Fibroblast of the conjunctiva (primary cell): ENCODE data around the gene SPC25.
"Not testable (repeated sequence)": the region's sequence is repeated elsewhere in the genome, so short reads cannot be mapped to it uniquely, and the experiment has no call there.

Source experiments
- DNase-seq: peaks from one replicate; pipeline ENCODE4 v3.0.0-alpha.2; 2010; ENCODE audit warnings: low read depth

The SPC25 gene

GRCh38 chr2:168901003-168901402 lies 10.8 kb upstream of the SPC25 start, which contains the start of gene G6PC2:
Gene G6PC2, plus strand, starts transcription at chr2:168901291. Its CDS starts 41 bp downstream, at chr2:168901332.
- no peak for DNase-seq

- no peak for DNase-seq
Measured at GRCh38 chr2:168897449-168897848, 7.2 kb upstream of the SPC25 start.

DNA sequence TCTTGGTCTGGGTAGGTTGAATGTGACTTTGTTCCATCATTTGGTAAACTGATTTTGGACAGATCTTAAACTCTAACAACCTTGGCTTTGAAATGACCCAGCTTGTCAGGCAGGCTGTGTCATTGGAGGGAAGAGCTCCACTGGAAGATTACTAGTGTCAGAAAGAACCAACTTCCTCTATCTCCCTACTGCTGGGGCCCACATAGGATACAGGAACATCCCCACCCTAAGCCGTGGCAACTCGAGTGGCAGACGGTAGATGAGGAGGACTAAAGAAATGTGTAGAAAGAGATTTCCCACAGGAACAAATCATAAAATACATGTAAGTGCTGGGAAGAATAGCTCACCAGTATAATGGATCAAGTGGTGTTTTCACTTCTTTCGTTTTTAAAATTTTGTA lies 6.6 kb upstream of the SPC25 start:
- DNase-seq, result no peak

GRCh38 chr2:168895771-168896170 lies 5.5 kb upstream of the SPC25 start:
- no peak for DNase-seq

GRCh38 chr2:168894720-168895119 lies 4.5 kb upstream of the SPC25 start:
- no peak for DNase-seq

- no peak for DNase-seq
Measured at GRCh38 chr2:168894101-168894500, 3.9 kb upstream of the SPC25 start.

DNA sequence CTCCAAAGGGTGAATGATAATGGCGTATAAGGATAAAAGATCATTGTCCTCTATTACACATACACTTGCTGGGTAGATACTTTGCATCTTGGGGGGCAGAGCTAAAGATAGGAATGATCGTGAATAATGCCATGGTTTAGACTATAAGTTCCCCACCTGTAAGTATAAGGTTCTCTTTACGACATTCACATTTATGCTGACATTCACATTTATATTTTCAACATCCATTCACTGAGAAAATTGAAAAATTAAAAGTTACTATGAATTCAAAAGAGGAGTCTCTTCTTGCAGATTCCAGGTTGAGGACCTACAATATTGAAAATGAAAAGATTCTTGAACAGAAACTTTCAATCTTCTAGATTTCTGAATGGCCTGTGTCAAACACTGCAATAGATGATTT lies 2.1 kb upstream of the SPC25 start:
- DNase-seq, result no peak

DNA sequence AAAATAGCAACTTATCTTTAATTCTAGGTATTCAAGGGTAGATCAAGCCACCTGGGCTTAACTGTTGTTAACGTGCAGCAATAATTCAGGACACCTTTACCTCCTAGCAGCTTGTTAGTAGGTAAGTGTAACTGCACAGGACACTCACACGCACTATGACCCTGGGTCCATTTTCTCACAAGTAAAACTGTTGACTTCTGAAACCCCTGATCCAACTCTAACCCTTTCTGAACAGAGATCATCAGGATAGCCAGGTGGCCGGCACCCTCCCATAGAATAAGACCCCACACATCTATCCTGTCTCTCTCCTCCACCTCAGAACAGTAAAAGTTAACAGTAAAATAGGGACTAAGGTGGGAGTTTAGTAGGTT lies 610 bp downstream of the SPC25 start:
- DNase-seq, result no peak

GRCh38 chr2:168884975-168885374 lies 5.3 kb downstream of the SPC25 start:
- no peak for DNase-seq

DNA sequence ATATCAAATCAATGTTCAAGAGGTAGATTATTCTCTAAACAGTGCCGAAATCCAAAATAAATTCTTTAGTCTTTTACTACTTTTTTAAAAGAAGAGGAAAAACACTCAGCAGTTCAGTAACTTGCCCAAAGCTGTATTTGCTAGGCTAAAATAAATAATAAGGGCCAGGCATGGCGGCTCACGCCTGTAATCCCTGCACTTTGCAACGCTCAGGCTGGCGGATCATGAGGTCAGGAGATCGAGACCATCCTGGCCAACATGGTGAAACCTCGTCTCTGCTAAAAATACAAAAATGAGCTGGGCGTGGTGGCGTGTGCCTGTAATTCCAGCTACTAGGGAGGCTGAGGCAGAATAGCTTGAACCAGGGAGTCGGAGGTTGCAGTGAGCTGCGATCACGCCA lies 8.1 kb downstream of the SPC25 start:
- not testable (repeated sequence) for DNase-seq

DNA sequence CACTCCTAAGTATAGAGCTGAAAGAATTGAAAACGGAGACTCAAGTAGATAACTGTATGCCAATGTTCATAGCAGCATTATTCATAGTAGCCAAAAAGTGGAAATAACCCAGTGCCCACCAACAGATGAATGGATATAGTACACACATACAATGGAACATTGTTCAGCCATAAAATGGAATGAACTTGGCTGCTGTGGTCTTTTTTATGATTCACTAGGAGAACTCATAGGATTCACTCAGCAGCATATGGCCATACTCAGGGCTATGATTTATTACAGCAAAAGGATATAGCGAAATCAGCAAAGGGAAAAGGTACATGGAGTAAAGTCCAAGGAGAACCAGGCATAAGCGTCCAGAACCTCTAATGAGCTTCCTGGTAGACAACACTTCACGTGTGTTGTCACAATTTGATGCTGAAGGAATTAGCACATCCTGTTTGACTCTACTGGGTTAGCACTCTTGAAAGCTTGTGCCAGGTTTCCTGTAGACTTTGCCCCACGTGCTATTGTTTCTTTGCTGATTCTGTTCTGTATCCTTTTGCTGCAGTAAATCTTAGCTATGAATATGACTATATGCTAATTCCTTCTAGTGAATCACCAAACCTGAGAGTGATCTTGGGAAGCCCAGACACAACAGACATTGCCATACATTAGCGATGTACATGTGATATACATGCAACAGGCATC lies 15.7 kb downstream of the SPC25 start:
- no peak for DNase-seq

- not testable (repeated sequence) for DNase-seq
Measured at GRCh38 chr2:168870824-168871223, 19.4 kb downstream of the SPC25 start.

DNA sequence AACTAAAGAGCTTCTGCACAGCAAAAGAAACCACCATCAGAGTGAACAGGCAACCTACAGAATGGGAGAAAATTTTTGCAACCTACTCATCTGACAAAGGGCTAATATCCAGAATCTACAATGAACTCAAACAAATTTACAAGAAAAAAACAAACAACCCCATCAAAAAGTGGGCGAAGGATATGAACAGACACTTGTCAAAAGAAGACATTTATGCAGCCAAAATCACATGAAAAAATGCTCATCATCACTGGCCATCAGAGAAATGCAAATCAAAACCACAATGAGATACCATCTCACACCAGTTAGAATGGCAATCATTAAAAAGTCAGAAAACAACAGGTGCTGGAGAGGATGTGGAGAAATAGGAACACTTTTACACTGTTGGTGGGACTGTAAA lies 19.9 kb downstream of the SPC25 start:
- DNase-seq, result not testable (repeated sequence)

- DNase-seq, result not testable (repeated sequence)
Measured at GRCh38 chr2:168867164-168867563, 23.1 kb downstream of the SPC25 start.

- no peak for DNase-seq
Measured at GRCh38 chr2:168858146-168858545, 32.1 kb downstream of the SPC25 start.

GRCh38 chr2:168855601-168856000 lies 34.6 kb downstream of the SPC25 start:
- DNase-seq, result no peak

- DNase-seq, result no peak
Measured at GRCh38 chr2:168854651-168855050, 35.6 kb downstream of the SPC25 start.

DNA sequence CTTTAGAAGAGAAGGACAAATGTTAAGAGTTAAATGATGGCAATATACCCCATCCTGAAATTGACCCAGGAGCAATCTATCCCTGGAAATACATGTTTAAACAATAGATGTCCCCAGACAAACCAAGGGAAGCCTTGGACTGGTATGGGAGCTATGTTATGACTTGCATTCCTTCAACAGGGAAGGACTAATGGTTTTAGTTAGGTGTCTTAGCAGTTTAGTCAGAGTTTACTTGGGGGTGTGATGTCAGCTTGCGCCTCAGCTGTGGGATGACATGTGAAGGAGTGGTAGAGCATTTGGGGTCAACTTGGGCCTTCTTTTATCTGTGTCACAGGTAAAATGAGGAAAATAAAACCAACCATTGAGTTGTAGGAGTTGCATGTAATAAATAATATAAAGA lies 36.8 kb downstream of the SPC25 start:
- DNase-seq, result no peak

- DNase-seq, result no peak
Measured at GRCh38 chr2:168852481-168852880, 37.7 kb downstream of the SPC25 start.

DNA sequence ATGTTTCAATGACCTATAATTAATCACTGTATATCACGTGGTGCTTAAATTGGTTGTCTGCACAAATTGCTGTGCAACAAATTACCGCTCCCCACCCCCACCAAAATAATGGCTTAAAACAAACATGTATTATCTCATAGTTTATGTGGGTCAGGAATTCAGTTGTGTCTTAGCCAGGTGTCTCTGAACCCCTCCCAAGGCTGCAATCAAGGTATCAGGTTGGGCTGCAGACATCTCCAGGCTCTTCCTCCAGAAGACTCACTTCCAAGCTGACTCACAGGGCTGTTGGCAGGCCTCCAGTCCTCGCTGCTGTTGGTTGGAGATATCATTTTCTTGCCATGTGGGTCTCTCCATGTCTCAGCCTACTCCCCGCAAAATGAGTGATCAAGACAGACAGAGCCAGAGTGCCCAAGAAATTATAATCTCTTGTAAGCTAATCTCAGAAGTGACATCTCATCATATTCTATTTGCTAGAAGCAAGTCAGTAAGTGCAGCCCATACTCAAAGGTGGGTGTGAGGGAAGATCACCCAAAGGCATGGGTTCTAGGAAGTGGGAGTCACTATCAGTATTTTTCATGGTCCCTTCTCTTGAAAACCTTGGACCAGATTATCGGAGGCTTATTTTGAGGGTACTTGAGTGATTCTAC lies 38.4 kb downstream of the SPC25 start:
- peak; percentile 47 for DNase-seq

DNA sequence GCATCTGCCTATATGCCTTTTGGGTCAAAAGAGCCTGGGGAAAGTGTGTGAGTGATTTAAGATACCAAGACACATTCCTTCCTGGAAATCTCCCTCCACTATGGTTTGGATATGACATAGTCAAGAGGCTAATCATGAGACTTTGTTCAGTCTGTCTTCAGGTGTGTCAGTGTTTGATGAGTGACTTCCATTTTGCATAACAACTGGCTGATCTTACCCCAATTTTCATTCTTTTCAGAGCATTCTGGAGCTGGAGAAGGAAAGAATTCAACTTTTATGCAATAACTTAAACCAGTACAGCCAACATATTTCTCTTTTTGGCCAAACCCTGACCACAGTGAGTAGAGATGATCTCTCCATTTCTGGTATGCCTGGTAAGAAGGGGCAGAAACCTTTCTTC lies 39.4 kb downstream of the SPC25 start:
- DNase-seq, result no peak

GRCh38 chr2:168849610-168850009 lies 40.6 kb downstream of the SPC25 start:
- peak; percentile 17 for DNase-seq

GRCh38 chr2:168848225-168848624 lies 42.0 kb downstream of the SPC25 start:
- DNase-seq, result no peak

DNA sequence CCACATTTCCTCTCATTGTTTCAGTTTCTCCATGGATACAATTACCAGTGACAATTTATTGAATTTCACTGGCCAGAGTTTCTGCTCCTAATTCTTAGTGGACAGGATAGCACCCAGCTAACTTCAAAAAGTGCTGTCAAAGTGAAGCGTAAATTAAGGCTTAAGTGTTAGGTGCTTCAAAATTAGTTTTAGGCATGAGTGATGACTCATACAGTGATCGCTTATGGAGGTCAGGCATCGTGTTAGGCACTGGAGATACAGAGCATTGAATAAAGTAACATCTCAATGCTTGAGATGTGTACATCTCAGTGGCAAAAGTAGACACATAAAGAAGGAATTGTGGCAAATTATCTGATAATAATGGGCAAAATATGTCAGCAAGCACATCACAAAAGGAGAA lies 47.0 kb downstream of the SPC25 start:
- no peak for DNase-seq
